ENCODE measurements around the gene SMC2.
A peak's percentile ranks its signal among the peaks of the same experiment; 100 is the strongest.

The SMC2 gene

DNA sequence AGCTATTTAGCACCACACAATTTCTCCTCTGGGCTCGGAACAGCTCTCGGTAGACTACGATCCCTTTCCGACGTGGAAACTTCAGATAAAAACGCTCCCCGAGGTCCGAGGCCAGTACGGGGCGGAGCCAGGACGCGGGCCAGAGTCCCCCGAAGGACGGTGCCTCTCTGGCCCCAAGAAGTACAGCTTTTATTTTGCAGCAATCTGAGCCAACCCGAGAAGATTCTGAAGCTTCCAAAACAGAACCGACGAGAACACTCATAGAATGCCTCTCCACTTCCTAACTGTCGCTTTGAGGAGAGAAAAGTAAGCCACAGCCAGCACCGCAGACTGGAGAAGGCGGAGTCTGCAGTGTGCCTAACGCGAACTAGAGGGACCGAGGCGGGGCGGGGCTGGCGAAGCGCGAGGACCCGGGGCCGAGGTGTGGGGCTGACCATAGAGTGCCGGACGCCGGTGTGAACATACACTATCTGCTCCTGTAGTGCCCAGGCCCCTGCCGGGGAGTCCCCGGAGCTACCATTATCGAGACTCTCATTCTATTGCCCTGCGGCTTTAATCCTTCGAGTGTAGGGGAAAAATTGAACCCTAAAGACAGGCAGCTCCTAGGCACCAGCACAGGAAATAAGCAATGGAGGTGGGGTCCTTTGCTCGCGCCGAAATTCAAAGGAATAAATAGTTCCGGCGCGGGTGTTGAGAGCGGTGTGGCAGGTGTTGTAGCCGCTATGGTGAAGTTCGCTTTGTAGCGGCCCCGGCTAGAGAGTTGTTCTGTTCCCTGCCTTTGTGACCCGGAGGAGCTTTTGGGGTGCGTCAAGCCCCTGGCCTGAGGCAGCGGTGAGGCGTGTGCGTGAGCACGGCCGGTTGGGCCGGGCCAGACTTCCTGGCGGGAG, at the start of gene SMC2:
TSS of gene SMC2 (plus strand) at position 663 of the 887 bp plus-strand sequence. CDS start 1,076 bp downstream, outside the sequence.
- peak; percentile 93 for DNase-seq

DNA sequence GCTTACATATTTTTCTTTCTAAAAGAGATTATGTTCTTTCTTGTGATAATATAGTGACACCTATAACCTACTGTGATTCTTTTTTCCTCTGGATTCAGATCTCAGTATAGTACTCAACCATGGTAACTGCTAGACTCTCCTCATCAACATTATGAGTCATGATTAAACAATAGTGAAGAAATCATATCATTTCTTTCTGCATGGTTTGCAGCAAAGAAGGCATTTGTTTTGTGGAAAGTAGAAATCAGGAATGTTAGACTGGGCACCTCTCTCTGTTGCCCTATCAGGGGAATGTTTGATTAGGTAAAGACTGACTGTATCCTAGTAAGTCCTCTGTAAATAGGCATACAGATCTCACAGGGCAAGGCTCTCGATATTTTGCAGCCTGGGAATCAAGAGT, 25.6 kb upstream of the SMC2 start:
- no peak for DNase-seq

DNA sequence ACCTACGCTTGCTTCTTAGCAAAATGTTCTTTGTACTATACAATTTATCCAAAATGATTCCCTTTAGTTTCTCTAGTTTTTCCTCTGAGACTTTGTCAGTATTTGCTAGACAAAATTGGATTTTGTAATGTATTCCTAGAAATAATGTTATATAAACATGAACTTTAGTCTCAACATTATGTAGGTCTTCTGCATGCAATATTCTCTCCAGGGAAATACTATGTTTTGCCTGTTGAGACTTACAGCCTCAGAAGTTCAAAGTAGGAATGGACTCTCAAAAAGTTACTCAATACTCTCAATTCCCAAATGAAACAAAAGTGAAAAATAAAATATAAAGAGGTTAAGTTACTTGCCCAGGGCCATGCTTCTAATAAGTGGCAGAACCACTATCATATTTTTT, 24.8 kb upstream of the SMC2 start:
- DNase-seq, result no peak

DNA sequence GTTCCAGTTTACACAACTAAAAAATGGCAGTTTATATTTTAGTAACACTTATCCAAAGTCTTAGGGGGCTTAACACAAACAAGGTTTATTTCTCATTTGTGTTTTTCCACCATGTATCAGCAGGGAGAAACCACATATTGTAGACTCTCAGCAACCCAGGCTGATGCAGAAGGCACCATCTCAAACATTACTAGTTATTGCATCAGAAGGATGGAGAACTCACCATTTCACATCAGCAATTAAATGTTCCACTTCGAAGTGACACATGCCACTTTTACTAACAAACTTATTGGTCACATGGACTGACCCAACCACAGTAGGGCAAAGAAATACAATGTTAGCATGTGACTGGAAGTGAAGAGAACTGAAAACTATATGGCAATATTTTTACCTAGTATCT, 22.5 kb upstream of the SMC2 start:
- no peak for DNase-seq

DNA sequence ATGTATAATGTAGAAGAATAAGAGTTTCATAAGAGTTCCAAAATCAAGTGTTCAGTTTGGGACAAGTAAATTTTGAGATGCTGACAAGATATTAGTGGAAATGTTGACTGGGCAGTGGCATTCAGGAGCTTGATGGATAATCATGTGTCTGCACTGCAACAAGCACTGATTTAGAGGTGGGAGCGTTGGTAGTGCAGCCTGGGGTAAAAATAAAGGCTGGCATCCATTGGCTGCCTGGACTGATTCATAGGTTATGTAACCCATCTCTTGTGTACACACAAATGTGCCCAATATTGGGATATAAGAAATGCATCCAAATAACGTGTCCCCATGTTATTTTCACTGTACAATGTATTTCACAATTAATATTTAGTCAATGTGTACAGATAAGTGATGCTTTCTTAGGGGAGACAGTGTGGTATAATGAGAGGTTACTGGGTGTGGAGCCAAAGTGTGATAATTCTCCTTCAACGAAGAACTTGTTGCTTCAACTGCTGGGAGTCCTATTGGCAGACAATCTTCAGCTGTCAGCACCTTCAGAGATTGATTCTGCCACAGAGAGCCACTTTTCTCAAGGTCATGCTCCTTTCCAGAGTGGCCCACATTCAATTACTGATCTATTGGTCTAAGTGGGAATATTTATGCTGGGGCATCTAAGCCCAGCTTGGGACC, 20.9 kb upstream of the SMC2 start:
- DNase-seq, result no peak

DNA sequence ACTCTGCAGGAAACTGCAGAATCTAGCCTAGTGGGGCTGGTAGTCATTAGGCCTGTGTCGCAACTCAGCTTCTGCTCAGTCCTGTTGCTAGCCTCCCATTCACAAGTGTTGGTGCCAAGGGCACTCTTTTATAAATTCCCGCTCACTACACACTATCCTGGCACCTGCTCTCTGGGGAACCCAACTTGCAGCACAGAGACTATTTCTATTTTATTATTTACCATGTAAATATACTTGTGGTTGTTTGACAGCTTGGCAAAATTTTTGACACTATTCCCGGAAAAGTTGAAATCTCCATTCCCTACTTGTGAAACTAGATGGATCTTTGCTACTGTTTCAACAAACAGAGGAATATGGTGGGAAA, 20.4 kb upstream of the SMC2 start:
- no peak for DNase-seq

DNA sequence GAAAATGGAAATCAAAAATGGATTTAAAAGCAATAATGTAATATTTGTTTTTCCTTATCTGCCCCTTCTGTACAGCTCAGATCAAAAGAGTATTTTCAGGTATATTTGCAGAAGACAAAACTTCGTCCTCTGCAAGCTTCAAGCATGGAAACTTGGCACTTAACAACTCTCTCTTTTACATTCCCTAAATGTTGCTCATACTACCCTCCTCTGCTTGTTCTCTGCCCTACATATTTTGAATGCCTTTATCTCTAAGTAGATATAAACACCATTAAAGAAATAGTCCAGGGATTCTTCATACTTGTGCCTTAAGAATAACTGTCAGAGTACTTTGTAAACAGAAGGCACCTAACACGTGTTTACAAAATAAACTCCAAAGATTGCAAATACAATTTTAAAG, 19.2 kb upstream of the SMC2 start:
- no peak for DNase-seq

DNA sequence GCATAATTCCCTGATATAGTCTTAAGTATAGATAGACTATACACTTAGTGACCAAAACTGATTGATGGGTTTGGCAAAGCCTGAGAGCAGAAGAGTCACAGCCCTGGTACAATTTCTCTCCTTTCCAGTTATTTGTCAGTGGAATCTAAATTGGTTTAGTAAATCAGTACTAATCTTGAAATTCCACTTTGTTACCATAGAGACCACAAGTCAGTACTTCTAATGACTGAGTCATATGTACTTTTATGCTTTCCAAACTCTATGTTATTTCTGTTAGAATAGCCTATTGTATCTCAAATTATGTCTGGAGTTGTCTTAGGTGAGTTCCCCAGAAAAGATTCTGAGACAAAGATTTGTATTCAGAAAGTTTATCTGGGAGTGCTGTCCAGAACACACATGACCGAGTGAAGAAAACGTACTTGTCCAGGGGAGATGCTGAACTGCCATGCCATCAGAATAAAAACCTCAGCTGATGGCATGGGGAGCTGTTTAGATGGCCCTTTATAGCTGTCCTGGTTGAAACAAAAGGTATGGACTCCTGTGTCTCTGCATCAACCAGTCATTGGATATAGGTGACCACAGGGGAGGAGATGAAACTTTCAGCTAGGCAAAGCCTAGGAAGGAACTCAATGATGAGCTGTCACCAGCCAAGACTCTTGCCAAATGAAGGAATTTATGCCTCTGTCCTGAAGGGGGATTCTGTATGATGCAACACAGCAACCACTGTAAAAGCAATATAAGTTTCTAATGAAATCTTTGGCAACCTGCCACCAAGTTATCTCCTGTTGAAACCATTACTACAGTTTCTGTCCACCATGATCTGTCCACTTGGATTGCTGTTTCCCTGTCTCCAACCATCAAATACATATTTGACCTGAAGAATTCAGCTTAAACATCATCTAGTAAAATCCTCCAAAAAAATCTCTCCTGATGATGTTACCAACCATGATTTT, 18.0 kb upstream of the SMC2 start:
- DNase-seq, result no peak

DNA sequence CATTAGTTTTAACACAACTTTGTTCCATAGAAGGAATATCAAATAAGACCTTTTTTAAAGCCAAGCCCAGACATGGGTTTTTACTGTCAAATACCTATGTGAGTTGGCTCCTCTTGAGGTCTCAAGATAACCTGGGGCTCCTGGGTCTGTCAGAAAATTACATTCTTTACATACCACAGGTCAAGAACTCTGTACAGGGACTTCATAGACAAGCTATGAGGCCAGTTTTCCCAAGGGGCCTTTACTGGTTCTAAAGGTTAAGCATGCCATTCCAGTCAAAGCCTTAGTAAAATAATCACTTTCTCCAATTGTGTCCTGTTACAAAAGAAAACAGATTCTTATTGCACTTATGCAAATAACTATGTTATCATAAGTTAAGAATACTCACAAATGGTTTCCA, 15.5 kb upstream of the SMC2 start:
- no peak for DNase-seq

DNA sequence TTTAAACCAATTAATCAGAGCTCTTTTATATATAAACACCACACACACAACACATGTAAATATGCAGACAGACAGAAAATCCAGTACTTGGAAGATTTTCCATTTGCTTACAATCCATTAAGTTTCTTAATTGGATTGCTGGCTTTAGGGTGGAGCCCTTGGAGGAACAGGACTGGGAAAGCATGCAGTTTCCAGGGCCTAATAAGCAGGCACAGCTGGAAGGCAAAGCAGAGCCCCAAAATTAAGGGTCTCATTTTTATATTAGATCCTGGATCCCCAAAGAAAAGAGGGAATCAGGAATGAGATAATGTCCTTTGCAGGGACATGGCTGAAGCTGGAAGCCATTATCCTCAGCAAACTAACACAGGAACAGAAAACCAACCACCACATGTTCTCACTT, 13.1 kb upstream of the SMC2 start:
- no peak for DNase-seq

DNA sequence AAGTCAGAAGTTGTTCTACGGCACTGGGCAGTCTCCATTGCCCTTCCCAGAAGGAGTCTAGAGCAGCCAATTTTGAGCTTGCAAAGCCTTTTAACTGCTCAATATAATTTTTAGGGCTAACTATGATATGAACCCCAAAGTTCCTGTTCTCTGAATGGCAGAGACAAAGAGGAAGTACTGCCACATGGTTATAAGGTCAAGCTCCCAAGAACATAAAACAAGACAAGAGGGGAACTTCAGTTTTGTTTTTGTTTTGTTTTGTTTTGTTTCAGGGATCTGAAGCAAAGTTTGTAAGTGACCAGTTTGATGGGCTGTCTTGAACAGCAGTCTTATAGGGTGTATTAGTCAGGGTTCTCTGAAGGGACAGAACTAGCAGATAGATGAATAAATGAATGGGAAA, 11.9 kb upstream of the SMC2 start:
- no peak for DNase-seq

DNA sequence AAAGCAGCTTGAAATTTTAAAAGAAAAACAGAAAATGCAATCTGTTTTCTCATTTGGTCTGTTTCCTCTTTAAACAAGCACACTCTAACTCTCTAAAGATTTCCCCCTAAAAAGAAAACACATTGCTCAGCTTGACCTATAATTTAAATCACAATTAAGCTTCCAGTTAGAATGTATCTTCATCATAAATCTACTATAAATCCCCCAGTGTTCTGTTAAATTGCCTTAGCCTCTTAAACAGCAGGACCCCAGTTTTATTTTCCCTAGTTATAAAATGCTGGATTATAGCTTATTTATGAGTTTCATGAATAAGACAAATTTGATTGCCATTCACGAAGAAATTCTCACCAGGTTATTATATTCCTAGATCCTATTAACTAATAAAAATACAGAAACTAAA, 8.6 kb upstream of the SMC2 start:
- DNase-seq, result no peak

DNA sequence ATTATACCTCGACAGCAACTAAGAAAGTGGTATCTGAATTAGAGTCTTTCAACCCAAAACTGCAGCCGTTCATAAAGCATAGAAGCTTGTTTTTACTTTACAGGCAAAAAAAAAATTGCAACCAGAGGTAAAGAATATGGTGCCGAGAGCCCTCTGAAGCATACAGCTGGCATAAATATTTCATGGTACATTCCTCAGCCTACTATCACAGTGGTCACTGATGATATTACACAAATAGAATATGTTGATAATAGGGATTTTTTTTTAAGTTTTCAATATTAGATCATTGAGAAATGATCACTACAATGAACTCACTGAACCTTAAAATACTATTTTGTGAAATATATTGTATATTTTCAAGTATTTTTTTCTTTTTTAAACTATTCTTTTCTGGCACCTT, 6.2 kb upstream of the SMC2 start:
- no peak for DNase-seq

DNA sequence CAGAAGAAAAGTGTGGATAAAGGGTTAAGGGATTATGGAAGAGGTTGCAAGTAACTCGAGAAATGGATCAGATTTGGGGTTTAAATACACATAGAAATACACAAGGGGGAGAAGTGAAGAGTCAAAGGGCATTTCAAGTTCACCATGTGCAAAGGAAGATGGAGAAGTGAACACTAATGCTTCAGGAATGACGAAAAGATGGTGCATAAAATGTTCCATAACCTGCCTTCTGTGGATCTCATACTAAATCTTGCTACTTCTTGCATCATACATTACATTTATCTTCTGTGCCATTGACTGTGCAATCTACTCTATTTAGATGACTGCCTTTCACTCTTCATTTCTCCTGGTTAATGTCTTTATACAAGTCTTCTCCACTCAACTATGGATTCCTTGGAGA, 5.7 kb upstream of the SMC2 start:
- DNase-seq, result no peak

DNA sequence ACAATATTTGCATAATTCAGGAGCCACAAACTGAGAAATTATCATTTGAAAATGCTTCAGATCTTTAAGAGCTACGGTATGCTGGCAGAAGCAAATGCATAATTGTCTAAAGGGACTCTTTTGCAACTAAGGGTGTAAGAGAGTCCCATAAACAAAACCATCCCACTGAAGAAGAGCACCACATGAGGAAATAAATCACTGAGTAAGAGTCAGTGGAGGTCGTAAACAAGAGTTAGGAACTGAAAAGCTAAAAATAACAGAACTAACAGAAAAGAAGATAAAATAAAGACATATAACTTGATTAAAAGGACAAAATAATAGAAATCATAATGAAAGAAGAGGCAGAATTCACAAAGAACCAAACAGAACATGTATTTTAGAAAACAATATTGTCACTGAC, 3.5 kb upstream of the SMC2 start:
- DNase-seq, result no peak

DNA sequence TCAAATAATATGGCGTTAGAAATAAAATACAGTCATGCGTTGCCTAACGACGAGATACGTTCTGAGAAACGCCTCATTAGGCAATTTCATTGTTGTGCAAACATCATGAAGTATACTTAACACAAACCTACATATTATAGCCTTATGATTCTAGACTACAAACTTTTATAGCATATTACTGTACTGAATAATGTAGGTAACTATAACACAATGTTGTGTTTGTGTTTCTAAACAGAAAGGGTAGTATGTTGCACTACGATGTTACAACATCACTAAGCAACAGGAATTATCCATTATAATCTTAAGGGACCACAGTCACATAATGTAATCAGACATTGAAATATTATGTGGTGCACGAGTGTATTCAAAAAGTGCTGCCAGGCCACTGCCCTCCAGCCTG, 3.0 kb upstream of the SMC2 start:
- no peak for DNase-seq

DNA sequence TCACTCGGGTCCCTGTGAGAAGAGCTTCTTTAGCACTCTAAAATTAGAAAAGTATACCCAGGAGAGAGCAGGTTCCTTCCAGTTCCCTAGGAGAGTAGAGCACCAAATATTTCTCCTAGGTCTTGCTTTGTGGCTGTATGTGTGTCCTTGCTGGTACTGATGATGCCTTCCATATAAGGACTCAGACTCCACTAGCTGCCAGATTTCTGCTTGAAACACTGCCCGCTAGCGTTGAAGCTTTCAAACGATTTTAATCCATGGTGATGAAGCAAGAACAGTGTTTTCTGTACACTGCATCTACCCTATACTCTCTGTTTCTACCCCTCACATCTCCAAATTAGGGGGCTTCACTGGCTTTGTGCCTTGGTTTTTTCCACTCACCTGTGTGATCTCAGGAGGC, 2.4 kb upstream of the SMC2 start:
- DNase-seq, result peak; percentile 17

DNA sequence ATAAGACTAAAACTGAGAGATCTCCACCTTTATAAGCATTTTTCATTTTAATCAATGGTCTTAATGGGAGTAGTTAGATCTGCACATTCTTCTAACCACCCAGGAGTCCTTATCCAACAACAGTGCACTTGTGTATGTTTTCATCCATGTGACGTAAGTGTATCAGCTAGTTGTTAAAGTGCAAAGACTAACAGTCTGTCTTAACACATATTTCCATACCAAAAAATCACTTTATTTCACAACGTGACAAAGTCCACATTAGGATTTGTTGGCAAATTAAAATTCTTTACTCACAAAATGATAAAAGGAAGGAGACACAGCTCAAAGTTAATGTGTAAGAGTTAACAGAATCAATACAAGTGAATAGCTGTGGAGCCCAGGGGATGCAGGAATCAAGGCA, 1.9 kb upstream of the SMC2 start:
- no peak for DNase-seq

DNA sequence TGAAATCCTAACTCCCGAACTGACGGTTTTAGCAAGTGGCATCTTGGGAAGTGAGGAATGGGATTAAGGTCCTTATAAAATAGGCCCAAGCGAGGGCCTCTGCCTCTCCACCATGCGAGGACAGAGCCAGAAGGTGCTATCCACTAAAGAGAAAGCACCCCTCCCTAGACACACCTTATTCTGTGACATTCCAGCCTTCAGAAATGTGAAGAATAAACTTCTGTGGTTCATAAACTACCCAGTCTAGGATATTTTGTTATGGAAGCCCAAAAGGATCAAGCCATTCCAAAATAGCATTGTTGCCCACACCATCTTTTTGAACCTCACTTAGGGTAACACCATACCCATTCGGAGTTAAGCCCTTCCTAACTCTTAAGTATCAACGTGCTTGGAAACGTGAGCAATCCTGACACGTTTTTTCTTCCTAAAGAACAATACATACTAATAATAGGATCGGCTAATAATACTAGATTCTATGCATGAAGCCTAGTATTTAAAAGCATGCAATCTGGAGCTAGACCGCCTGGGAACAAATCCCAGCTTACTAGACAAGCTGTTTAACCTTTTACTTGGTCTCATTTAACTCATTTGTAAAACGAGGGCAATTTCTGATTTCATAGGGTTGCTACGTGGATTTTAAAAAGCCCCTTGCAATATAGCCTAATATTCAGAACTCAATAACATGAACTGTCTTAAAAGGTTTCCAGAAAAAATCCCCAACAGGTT, 1.1 kb upstream of the SMC2 start:
- no peak for DNase-seq

DNA sequence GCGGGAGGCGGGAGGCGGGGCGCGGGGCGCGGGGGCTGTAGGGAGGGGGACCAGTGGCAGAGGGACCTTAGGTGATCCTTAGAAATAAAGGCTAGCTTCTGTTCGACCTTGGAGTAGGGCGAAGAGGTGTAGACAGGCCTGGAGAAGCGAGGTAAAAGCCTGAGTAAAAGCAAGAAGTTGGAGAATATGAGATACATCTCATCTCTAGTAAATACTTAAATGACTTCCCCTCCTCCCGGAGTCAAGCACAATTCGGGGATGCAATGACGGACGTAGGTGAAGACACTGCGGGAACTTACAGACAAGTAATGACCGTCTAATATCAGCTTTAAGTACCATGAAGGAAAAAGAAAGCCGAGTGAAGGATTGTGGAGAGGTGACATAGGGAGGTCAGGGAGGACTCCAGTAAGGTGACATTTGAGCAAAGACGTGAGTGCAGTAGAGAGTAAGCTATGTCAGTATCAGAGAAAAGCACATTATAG, 466 bp downstream of the SMC2 start:
- DNase-seq, result no peak

DNA sequence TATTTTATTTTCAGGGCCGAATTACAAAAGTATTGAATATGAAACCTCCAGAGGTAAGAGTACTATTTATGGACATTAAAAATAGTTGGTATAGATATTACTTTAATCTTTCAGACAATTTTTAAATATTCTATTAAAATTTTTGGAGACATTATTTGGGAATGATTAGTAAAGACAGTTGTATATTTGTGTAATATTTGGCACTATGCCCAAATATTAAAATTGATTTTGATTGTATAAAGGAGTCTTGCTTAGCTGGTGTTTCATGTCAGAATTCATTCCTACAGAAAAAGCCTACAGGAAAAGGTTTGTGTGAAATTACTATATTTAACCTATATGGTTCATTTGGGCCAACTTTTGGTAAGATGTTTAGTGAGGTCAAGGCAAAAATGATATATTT, 5.5 kb downstream of the SMC2 start:
- DNase-seq, result no peak

DNA sequence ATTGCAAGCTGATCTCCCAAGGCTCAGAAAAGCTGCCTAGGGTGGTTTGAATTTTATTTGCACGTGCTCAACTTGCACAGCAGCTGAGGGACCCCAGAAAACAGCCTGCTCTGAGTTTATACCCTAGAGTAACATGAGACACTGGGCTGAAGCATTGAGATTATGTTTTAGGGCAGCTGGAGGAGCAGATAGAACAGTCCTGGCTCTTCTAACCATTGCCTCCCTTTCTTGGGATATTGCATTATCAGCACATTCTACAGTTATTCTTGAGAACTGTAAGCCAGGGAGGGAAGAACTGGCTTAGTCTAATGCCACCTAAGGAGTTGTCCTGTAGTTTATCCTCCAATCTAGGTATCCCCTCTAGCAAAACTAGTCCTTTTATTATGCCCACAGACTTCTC, 10.3 kb downstream of the SMC2 start:
- DNase-seq, result no peak

DNA sequence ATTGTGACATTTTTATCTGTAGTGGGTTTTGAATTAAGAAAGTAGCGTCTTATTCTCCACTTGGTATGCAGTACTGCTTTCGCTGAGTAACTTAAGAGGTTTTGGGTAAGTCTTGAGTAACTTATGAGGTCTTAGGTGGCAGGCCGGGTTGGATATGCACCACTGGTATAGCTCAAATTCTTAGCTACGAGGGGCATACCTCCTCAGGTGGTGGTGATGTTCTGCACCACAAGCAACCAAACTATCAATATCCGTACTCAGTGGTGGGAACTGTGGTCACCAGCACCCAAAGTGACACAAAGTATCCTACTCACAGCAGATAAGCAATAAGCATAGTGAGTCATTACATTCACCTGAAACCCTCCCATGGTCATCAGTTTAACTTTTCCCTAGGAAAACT, 13.7 kb downstream of the SMC2 start:
- DNase-seq, result peak; percentile 29
